ENCODE data around the gene WDFY2. TPM values are rescaled to one million over a fixed set of nuclear protein-coding genes. Genes with fewer than 3 reads are reported as not detected.

The WDFY2 gene
- total and polyA plus RNA-seq, 2 of the 13 experiments (the other 11 are each of a cell fraction or from before 2014, with no cell fraction given), result 22.6 to 27.0 TPM

DNA sequence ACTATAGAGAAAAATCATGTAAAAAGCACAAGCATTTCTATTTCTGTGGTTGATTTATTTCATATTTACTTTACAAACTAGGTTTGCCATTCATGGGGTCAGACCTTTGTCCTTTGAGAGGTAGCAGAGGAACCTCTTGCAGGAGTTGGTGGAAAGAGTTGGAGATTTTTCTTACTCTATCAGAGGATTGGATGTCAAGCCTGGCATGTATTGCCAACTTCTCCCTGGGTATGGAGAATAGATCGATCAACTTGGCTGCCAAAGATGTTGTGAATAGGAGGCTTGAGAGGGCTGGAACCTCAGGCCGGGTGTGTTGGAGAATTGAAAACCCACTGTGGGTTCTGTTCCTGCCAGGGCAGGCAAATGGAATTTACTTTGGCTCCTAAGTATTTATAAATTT lies 81.2 kb downstream of the WDFY2 start:
- in situ Hi-C loops (cut with HindIII; ENCODE audit: extremely low pct_ligation_motif_present, low pct_unique_long_range_greater_than_20kb) (no loop called here), intact Hi-C loops (cut with micrococcal nuclease; ENCODE audit: unreplicated experiment) (no loop called here)
- ATAC-seq (peak; percentile 23; the same call in 1 of the 3 replicates), FAIRE-seq (no peak), DNase-seq (ENCODE audit: low spot score) (no peak)
- ChIA-PET CTCF (ENCODE audit: low intra/inter-chr PET ratio, low total read pairs) (no interaction called here), POLR2A (interaction anchor here (1.2 kb wide), 1 partner anchor 212 kb away, joined by 3 read pairs; the partner anchor contains the start of gene INTS6)
- 0 out of 2 replicates have a peak overlapping the region, but pooled peaks have one; percentile 11 for H3K4me2 ChIP-seq (ENCODE audit: low read depth, low read length)
- H3K36me3 ChIP-seq (replicated peaks in 1 of 2; ENCODE audit: control insufficient read depth in 1 of 2, insufficient read depth in 2 of 2, low read length in 2 of 2), result peaks cover 3 to 27% of the 10 kb centered on the region in 2 experiments
- no peak overlapping the region for H3K9ac ChIP-seq (ENCODE audit: insufficient read depth, low read depth, low read length)
- no peaks in the 10 kb centered on the region for H4K20me1 ChIP-seq (ENCODE audit: insufficient read depth, low read length)
- peaks cover 72% of the 10 kb centered on the region for H3K4me1 ChIP-seq (ENCODE audit: insufficient read depth, low read length)
- WGBS (ENCODE audit: low lambda C conversion rate), result 90% methylated on average over 2 of the region's 2 CpGs
- H3K4me3 ChIP-seq (replicated peaks in 1 of 3; ENCODE audit: insufficient read depth in 1 of 3, low read depth in 2 of 3, low read length in 3 of 3), result no peak overlapping the region
- peak overlapping the region; percentile 24 for H3K27ac ChIP-seq (ENCODE audit: extremely low read length, insufficient read depth, low read length)
- H3K79me2 ChIP-seq (ENCODE audit: insufficient read depth, low read length), result peaks cover 47% of the 10 kb centered on the region
- no peaks in the 10 kb centered on the region for H3K27me3 ChIP-seq (ENCODE audit: control insufficient read depth in 1 of 2, insufficient read depth in 2 of 2, low read length in 2 of 2)
- H3K9me3 ChIP-seq (ENCODE audit: low read length), result no peaks in the 10 kb centered on the region
- TF ChIP-seq, protein P1, sequence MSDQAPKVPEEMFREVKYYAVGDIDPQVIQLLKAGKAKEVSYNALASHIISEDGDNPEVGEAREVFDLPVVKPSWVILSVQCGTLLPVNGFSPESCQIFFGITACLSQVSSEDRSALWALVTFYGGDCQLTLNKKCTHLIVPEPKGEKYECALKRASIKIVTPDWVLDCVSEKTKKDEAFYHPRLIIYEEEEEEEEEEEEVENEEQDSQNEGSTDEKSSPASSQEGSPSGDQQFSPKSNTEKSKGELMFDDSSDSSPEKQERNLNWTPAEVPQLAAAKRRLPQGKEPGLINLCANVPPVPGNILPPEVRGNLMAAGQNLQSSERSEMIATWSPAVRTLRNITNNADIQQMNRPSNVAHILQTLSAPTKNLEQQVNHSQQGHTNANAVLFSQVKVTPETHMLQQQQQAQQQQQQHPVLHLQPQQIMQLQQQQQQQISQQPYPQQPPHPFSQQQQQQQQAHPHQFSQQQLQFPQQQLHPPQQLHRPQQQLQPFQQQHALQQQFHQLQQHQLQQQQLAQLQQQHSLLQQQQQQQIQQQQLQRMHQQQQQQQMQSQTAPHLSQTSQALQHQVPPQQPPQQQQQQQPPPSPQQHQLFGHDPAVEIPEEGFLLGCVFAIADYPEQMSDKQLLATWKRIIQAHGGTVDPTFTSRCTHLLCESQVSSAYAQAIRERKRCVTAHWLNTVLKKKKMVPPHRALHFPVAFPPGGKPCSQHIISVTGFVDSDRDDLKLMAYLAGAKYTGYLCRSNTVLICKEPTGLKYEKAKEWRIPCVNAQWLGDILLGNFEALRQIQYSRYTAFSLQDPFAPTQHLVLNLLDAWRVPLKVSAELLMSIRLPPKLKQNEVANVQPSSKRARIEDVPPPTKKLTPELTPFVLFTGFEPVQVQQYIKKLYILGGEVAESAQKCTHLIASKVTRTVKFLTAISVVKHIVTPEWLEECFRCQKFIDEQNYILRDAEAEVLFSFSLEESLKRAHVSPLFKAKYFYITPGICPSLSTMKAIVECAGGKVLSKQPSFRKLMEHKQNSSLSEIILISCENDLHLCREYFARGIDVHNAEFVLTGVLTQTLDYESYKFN (CRISPR knock-in tag; conservative IDR thresholded peaks at IDR 0.05), result peak; percentile 35; the same call in 1 of the 2 replicates
- no peak for TF ChIP-seq TSC22D2 (CRISPR knock-in tag; IDR thresholded peaks at IDR 0.05; ENCODE audit: borderline replicate concordance)
- no TSS peak for BruUV-seq (replicated peaks)
- no peak overlapping the region for H2AFZ ChIP-seq (ENCODE audit: low read length)

DNA sequence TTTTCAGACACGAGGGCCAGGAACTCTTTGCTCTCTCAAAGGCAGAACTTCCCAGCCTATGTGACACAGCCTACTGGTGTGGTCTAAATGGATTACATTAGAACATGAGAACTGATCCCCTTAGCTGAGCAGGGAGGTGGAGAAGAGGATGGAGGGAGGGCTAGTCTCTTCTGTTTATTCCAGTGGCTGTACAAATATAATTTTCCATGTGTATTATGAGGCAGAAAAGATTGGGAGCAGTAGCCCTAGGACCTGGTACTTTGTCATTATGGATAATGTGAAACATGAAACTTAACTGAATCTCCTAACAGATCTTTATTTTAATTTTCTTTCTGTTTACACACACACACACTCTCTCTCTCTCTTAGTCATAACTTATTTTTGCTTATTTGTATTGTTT lies 82.1 kb downstream of the WDFY2 start:
- H3K27ac ChIP-seq (ENCODE audit: extremely low read length, insufficient read depth, low read length), result peak overlapping the region; percentile 34
- H3K4me1 ChIP-seq (ENCODE audit: insufficient read depth, low read length), result peaks cover 78% of the 10 kb centered on the region
- no peak overlapping the region for H3K4me2 ChIP-seq (ENCODE audit: low read depth, low read length)
- BruUV-seq (replicated peaks), result no TSS peak
- ATAC-seq (peak; percentile 64), DNase-seq (ENCODE audit: low spot score) (no peak), FAIRE-seq (no peak)
- 67% methylated on average over 1 of the region's 1 CpG for WGBS (ENCODE audit: low lambda C conversion rate)
- no peaks in the 10 kb centered on the region for H3K9me3 ChIP-seq (ENCODE audit: low read length)
- H3K36me3 ChIP-seq (replicated peaks in 1 of 2; ENCODE audit: control insufficient read depth in 1 of 2, insufficient read depth in 2 of 2, low read length in 2 of 2), result peaks cover 3 to 27% of the 10 kb centered on the region in 2 experiments
- H3K27me3 ChIP-seq (ENCODE audit: control insufficient read depth in 1 of 2, insufficient read depth in 2 of 2, low read length in 2 of 2), result no peaks in the 10 kb centered on the region
- no peaks in the 10 kb centered on the region for H4K20me1 ChIP-seq (ENCODE audit: insufficient read depth, low read length)
- H2AFZ ChIP-seq (ENCODE audit: low read length), result no peak overlapping the region
- CTCF ChIA-PET (ENCODE audit: low intra/inter-chr PET ratio, low total read pairs), result no interaction called here
- H3K9ac ChIP-seq (ENCODE audit: insufficient read depth, low read depth, low read length), result no peak overlapping the region
- H3K4me3 ChIP-seq (replicated peaks in 1 of 3; ENCODE audit: insufficient read depth in 1 of 3, low read depth in 2 of 3, low read length in 3 of 3), result no peak overlapping the region
- intact Hi-C loops (cut with micrococcal nuclease; ENCODE audit: unreplicated experiment), result no loop called here
- in situ Hi-C loops (cut with HindIII; ENCODE audit: extremely low pct_ligation_motif_present, low pct_unique_long_range_greater_than_20kb), result no loop called here
- peaks cover 55% of the 10 kb centered on the region for H3K79me2 ChIP-seq (ENCODE audit: insufficient read depth, low read length)
- POLR2A ChIA-PET, result interaction anchor here (1.2 kb wide), 1 partner anchor 213 kb away, joined by 3 read pairs; the partner anchor contains the start of gene INTS6
- TF ChIP-seq, protein P2, sequence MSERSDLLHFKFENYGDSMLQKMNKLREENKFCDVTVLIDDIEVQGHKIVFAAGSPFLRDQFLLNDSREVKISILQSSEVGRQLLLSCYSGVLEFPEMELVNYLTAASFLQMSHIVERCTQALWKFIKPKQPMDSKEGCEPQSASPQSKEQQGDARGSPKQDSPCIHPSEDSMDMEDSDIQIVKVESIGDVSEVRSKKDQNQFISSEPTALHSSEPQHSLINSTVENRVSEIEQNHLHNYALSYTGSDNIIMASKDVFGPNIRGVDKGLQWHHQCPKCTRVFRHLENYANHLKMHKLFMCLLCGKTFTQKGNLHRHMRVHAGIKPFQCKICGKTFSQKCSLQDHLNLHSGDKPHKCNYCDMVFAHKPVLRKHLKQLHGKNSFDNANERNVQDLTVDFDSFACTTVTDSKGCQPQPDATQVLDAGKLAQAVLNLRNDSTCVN (CRISPR knock-in tag; IDR thresholded peaks at IDR 0.05; ENCODE audit: borderline replicate concordance), result no peak
- TF ChIP-seq ZNF224 (CRISPR knock-in tag; IDR thresholded peaks at IDR 0.05), result no peak
- TF ChIP-seq, protein P3, sequence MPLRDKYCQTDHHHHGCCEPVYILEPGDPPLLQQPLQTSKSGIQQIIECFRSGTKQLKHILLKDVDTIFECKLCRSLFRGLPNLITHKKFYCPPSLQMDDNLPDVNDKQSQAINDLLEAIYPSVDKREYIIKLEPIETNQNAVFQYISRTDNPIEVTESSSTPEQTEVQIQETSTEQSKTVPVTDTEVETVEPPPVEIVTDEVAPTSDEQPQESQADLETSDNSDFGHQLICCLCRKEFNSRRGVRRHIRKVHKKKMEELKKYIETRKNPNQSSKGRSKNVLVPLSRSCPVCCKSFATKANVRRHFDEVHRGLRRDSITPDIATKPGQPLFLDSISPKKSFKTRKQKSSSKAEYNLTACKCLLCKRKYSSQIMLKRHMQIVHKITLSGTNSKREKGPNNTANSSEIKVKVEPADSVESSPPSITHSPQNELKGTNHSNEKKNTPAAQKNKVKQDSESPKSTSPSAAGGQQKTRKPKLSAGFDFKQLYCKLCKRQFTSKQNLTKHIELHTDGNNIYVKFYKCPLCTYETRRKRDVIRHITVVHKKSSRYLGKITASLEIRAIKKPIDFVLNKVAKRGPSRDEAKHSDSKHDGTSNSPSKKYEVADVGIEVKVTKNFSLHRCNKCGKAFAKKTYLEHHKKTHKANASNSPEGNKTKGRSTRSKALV (CRISPR knock-in tag; IDR thresholded peaks at IDR 0.05), result no peak
- TF ChIP-seq JUN (CRISPR knock-in tag; IDR thresholded peaks at IDR 0.05), result no peak
- no peak for TF ChIP-seq MIER3 (CRISPR knock-in tag; IDR thresholded peaks at IDR 0.05; ENCODE audit: borderline replicate concordance)
- TF ChIP-seq ZC3H13 (CRISPR knock-in tag; IDR thresholded peaks at IDR 0.05), result no peak
- TF ChIP-seq TBL1XR1 (IDR thresholded peaks at IDR 0.05; ENCODE audit: borderline replicate concordance, low read length, partially characterized antibody), result no peak

Measured in HepG2 (cell line).